GM19351 (cell line): ENCODE measurements around the gene ASPG.

ENCODE experiments used
- ATAC-seq: cut with Tn5 transposase; IDR thresholded peaks from one replicate; pipeline ENCODE4 v1.9.1; 2021; ENCODE audit warnings: mild to moderate bottlenecking, moderate library complexity; ENCODE audit not compliant: unreplicated experiment

Gene ASPG

GRCh38 chr14:104085032-104085888 is at the start of gene ASPG:
TSS of gene ASPG (plus strand) at chr14:104085700. CDS start at chr14:104085771, 71 bp downstream.
- ATAC-seq, result no peak

DNA sequence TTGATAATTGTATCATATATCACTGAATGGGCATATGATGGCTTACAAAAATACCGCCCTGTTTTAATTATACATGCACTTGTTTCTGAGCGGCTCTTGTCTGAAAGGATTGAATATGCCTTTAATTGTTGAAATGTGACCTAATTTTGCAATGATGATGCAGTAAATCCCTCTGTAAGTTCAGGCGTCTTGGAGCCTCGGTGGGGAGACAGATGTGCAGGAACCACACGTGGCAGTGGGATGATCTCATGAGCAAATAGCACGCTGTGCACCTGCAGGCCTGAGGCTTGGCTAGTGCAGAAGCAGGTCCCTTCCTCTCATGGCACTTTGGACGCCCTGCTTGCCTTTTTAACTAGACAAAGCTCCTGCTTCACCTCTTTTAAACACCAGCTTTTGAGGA is 49.3 kb upstream of the ASPG start:
- ATAC-seq, result no peak

DNA sequence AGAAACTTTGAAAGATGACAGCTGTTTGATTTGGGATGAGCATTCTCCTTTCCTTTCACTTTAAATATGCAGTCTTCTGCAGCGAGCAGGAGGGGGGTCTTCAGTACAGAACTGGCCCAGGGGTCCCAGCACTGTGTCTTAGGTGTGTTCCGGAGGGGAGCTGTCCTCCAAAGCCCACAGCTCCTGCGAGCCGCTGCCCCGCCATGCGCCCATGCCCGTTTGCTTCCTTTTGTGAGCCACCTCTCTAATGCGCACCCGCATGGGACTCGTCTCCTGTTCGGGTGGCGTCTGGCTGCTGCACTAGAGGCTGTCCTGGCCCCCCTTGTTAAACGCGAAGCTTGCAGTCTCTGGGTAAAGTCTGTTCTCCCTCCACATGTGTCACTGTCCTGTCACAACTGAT is 48.4 kb upstream of the ASPG start:
- ATAC-seq, result no peak

DNA sequence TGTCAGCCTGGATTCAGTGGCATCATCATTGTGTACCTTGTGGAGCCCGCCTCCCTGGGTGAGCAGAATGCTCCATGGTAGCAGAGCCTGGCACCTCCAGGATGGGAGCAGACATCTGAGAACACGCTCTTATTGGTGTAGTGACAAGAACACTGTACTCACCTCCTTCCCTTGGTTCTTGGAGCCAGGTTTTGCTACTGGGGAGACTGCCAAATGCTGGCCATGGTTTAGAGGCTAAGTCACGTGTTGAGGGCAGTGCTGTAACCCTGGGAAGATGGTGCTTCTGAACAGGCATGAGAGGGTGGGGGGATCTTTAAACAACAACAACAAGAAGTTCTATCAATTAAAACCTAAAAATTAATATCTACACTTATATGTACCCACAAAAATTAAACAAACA is 47.6 kb upstream of the ASPG start:
- ATAC-seq, result no peak

DNA sequence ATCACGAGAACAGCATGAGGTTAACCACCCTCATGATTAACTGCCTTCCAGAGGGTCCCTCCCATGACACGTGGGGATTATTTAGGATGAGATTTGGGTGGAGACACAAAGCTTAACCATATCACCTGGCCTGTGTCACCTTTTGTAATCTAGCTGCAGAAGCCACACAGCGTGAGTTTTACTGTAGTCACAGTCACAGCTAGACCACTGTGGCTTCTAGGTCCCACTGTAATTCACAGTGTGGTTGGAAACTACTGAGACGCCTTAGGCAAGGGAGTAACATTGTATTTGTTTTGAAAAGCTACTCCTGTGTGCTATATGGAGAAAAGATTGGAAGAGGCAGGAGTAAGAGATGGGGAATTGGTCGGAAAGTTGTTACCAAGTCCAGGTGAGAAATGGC is 46.3 kb upstream of the ASPG start:
- ATAC-seq, result no peak

DNA sequence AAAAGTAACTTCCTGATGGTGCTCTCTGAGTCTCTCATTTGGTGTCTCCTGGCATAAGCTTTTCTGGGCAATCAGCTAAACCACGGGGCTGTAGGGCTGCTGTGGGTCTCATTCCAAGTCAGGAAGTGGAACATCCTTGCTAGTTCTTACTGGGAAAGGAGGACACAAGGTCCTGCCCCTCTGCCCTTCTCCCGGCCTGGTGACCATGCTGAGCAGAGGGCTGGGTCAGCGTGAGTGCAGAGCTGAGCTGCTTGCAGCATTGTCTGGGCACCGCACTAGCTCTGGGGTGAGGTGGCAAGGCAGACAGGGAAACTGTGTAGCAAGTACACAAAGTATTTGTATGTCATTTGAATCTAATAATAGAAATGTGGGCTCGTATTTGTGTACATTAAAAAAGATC is 45.0 kb upstream of the ASPG start:
- ATAC-seq, result no peak

- ATAC-seq, result no peak
Measured at GRCh38 chr14:104041430-104042104, 43.9 kb upstream of the ASPG start.

DNA sequence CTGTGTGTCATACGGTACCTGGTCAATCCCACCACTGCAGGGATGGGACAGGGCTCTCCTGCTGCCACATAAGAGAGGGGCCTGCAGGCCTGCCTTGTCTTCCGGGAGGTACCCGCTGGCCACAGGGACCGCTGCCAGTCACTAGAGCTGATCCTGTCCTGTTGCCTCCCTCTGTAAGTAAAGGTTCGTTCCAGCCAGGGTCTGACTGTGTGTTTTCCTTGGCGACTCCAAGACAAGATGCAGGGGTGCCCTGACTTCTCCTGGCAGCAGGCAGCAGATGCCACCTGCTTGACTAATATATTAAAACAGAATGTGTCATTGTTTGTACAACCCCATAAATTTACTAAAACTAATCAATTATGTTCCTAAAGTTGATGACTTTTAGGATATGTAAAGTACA is 41.5 kb upstream of the ASPG start:
- no peak for ATAC-seq

DNA sequence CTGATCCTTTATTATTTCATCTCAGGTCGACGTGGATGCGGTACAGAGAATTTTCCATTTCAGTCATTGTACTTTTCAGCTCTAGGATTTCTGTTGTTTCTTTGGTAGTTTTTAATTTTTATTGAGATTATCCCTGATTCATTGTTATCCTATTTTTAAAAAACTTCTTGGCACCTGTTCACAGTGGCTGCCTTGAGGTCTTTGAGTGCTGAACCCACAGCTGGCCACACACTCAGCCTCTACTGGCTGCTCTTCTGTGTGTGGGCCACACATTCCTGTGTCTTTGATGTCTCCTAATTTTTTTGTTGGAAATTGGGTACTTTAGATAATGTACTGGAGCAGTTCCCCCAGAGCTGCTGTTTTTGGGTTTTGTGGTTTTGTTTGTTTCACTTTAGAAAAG is 37.7 kb upstream of the ASPG start:
- ATAC-seq, result no peak

GRCh38 chr14:104048758-104049507 is 36.6 kb upstream of the ASPG start:
- no peak for ATAC-seq

DNA sequence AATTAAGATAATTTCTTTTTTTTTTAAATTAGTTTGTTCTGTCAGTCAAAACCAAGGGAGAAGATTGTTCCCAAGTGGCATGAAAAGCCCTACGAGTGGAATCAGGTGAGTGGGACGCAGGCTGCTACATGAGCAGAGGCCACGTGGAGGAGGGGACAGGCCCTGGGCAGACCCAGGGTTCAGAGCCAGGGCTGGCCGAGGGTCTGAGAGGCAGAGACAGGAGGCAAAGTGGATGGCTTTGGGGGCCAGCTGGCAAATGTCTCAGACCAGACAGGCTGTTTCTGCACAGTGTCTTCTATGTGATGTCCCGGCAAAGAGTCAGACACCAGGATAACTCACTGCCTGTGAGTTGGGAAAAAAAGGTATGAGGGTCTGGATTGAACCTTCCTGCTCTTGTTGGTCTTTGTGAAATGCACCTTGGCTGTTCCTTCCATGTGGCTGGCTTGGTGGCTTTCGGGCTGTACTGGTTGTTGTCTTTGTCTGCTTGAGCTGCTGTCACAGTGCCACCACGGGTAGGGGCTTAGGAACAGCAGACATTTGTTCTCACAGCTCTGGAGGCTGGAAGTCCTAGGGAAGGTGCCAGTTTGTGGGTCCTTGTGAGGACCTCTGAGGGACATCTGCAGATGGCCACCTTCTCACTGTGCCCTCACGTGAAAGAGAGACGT is 35.8 kb upstream of the ASPG start:
- ATAC-seq, result no peak

- no peak for ATAC-seq
Measured at GRCh38 chr14:104051092-104051813, 34.2 kb upstream of the ASPG start.

- no peak for ATAC-seq
Measured at GRCh38 chr14:104054222-104054905, 31.1 kb upstream of the ASPG start.

DNA sequence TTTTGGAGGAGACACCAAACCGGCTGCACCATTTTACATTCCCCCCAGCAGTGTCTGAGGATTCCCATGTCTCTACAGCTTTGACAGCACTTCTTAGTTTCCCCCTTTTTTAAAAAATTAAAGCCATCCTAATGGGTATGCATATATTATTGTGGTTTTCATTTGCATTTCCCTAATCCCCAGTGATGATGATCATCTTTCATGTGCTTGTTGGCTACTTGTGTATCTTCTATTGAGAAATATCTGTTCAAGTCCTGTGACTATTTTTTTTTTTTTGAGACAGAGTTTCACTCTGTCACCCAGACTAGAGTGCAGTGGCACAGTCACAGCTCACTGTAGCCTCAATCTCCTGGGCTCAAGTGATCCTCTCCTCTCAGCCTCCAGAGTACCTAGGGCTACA is 23.2 kb upstream of the ASPG start:
- no peak for ATAC-seq

DNA sequence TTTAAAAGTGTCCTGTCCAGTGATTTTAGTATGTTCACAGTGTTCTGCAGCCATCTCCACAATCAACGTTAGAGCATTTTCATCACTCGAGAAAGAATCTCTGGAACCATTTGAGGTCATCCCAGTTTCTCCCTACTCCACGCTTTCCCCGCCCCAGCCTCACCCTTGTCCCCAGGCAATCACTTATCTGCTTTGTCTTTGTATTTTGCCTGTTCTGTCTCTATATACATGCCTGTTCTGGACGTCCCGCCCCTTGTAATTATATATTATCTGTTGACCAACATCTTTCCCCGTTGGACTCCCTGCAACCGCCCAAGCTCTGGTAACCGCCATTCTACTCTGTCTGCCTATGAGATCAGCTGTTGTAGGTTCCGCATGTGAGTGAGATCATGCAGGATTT is 21.5 kb upstream of the ASPG start:
- ATAC-seq, result no peak

DNA sequence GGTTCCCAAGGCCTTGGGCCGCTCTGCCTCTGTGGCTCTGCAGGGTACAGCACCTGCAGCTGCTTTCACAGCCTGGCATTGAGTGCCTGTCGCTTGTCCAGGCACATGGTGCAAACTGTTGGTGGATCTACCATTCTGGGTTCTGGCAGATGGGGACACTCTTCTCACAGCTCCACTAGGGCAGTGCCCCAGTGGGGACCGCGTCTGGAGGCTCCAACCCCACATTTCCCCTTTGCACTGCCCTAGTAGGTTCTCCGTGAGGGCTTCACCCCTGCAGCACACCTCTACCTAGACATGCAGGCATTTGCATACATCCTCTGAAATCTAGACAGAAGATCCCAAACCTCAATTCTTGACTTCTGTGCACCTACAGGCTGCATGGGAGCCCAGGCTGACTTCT is 19.2 kb upstream of the ASPG start:
- no peak for ATAC-seq

DNA sequence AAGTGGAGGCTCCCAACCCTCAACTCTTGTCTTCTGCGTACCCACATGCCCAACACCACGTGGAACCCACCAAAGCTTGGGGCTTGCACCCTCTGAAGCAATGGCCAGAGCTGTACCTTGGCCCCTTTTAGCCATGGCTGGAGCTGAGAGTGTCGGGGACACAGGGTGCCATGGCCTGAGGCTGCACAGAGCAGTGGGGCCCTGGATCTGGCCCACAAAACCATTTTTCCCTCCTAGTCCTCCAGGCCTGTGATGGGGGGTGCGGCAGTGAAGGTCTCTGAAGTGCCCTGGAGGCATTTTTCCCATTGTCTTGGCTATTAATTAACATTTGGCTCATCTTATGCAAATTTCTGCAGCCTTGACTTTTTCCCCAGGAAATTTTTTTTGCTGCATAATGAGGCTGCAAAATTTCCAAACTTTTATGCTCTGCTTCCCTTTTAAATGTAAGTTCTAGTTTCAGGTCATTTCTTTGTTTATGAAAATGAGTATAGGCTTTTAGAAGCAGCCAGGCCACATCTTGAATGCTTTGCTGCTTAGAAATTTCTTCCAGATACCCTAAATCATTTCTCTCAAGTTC is 18.7 kb upstream of the ASPG start:
- ATAC-seq, result no peak

DNA sequence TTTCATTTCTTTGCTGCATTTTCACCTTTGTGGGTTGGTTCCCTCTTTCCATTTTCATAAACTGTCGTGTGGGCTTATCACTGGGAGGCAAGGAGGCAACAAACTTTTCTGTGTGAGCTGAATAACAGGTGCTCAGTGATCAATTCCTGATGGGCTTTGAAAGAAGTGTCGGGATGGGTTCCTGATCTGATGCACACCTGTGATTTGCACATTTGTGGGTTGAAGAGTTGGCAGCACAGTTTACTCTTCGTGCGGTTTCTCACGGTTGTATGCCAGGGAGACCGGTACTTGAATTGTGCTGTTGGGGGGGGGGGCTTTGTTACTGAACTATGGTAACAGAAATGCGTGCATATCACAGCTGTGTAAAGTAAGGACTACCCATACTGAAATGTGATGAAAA is 16.0 kb upstream of the ASPG start:
- no peak for ATAC-seq

GRCh38 chr14:104072586-104072985 is 12.9 kb upstream of the ASPG start:
- ATAC-seq, result no peak

- no peak for ATAC-seq
Measured at GRCh38 chr14:104073764-104074163, 11.7 kb upstream of the ASPG start.
